ENCODE results near the gene PRG3. TPM values are rescaled to one million over a fixed set of nuclear protein-coding genes. Genes with fewer than 3 reads are reported as not detected.

PRG3 gene
- total RNA-seq, 1 experiment from 2014 or later: not detected

- Mint-ChIP-seq H3K4me1 (no peaks in the 10 kb centered on the region), H3K27ac (no peak overlapping the region), H3K9me3 (no peaks in the 10 kb centered on the region), H3K27me3 (ENCODE audit: low read depth) (no peaks in the 10 kb centered on the region), H3K4me3 (no peak overlapping the region), H3K36me3 (peaks cover 37% of the 10 kb centered on the region)
- ChIA-PET POLR2A (no interaction called here), CTCF (interaction anchor here (0.6 kb wide), 1 partner anchor 40 kb away, joined by 3 read pairs; no protein-coding TSS in a partner anchor)
- no peak for TF ChIP-seq ZBTB43 (CRISPR knock-in tag; IDR thresholded peaks at IDR 0.05)
- no peak for TF ChIP-seq ZNF121 (CRISPR knock-in tag; IDR thresholded peaks at IDR 0.05)
- TF ChIP-seq MLX (CRISPR knock-in tag; IDR thresholded peaks at IDR 0.05): no peak
- TF ChIP-seq ZNF396 (CRISPR knock-in tag; IDR thresholded peaks at IDR 0.05; ENCODE audit: borderline replicate concordance): no peak
- TF ChIP-seq MAX (CRISPR knock-in tag; IDR thresholded peaks at IDR 0.05): no peak
- ATAC-seq: no peak
- no peak for DNase-seq (ENCODE audit: low spot score)
Measured at GRCh38 chr11:57408771-57409170, 27.8 kb upstream of the PRG3 start.

GRCh38 chr11:57407941-57408475 lies 27.1 kb upstream of the PRG3 start:
- Mint-ChIP-seq H3K9me3 (no peaks in the 10 kb centered on the region), H3K27ac (no peak overlapping the region), H3K36me3 (peaks cover 29% of the 10 kb centered on the region), H3K4me3 (no peak overlapping the region), H3K4me1 (no peaks in the 10 kb centered on the region), H3K27me3 (ENCODE audit: low read depth) (peaks cover 1% of the 10 kb centered on the region; the same call in 1 of the 2 replicates)
- ATAC-seq (no peak), DNase-seq (ENCODE audit: low spot score) (no peak)
- CTCF ChIA-PET: interaction anchor here (0.6 kb wide), 1 partner anchor 1414 kb away, joined by 3 read pairs; no protein-coding TSS in a partner anchor
- TF ChIP-seq ZNF512 (CRISPR knock-in tag; IDR thresholded peaks at IDR 0.05; ENCODE audit: borderline replicate concordance) (no peak), ESRRA (CRISPR knock-in tag; IDR thresholded peaks at IDR 0.05; ENCODE audit: borderline replicate concordance) (no peak)
- POLR2A ChIA-PET: no interaction called here

GRCh38 chr11:57407010-57407920 lies 26.3 kb upstream of the PRG3 start:
- H3K9me3 Mint-ChIP-seq: no peaks in the 10 kb centered on the region
- no peak overlapping the region for H3K27ac Mint-ChIP-seq
- POLR2A ChIA-PET: no interaction called here

More at GRCh38 chr11:57407010-57407920, 26.3 kb upstream of the PRG3 start:
- DNase-seq (ENCODE audit: low spot score): no peak
- H3K4me3 Mint-ChIP-seq: no peak overlapping the region
- no peak for ATAC-seq
- TF ChIP-seq CTCF (IDR thresholded peaks at IDR 0.05): no peak
- peaks cover 7% of the 10 kb centered on the region; the same call in 1 of the 2 replicates for H3K27me3 Mint-ChIP-seq (ENCODE audit: low read depth)
- H3K36me3 Mint-ChIP-seq: peaks cover 27% of the 10 kb centered on the region
- H3K4me1 Mint-ChIP-seq: no peaks in the 10 kb centered on the region
- CTCF ChIA-PET: interaction anchor here (1.3 kb wide), 1 partner anchor 53 kb away, joined by 3 read pairs; the partner anchor contains the start of gene RTN4RL2

All from WTC11 (cell line).